HG03045 (cell line): ENCODE results near the gene SCARF2.
"Not testable (repeated sequence)": the region's sequence is repeated elsewhere in the genome, so short reads cannot be mapped to it uniquely, and the experiment has no call there.

Source experiments
- ATAC-seq: cut with Tn5 transposase; IDR thresholded peaks from one replicate; pipeline ENCODE4 v1.9.1; 2021; ENCODE audit warnings: mild to moderate bottlenecking, moderate library complexity; ENCODE audit not compliant: unreplicated experiment

The SCARF2 gene

GRCh38 chr22:20437613-20438426, at the start of gene SCARF2:
TSS of gene SCARF2 (minus strand) at chr22:20437825. CDS start at chr22:20437754, 71 bp downstream.
- no peak for ATAC-seq

GRCh38 chr22:20486229-20486628, 48.6 kb upstream of the SCARF2 start:
- no peak for ATAC-seq

GRCh38 chr22:20484948-20485683, 47.5 kb upstream of the SCARF2 start:
- ATAC-seq = no peak

DNA sequence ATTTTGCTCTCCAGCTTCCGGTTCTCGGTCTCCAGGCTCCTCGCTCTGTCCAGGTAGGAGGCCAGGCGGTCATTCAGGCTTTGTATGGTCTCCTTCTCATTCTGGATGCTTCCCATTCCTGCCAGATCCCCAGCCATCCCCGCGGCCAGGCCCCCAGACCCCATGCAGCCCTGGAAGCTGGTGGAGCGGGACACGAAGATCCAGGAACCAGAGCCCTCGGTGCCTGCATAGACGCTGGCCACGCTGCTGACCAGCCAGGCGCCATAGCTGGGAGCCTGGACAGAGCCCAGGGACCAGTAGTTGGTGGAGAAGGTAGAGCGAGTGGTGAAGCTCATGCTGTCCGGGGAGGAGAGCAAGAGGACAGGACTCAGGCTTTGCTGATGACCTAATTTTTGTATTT, 46.1 kb upstream of the SCARF2 start:
- ATAC-seq = no peak

- not testable (repeated sequence) for ATAC-seq
Observed at GRCh38 chr22:20483143-20483506, 45.5 kb upstream of the SCARF2 start.

DNA sequence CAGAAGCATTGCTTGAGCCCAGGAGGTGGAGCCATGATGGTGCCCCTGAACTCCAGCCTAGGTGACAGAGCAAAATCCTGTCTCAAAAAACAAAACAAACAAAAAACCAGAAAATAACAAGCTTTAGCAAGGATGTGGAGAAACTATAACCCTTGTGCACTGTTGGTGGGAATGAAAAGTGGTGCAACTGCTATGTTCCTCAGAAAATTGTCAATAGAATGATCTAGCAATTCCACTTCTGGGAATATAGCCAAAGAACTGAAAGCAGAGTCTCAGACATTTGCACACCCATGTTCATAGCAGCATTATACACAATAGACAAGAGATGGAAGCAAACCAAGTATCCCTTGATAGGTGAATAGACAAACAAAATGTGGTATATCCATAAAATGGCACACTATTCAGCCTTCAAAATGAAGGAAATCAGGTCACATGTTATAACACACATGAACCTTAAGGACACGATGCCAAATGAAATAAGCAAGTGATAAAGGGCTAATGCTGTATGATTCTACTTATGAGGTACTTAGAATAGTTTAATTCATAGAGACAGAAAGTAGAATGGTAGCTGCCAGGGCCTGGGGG, 42.1 kb upstream of the SCARF2 start:
- no peak for ATAC-seq

GRCh38 chr22:20478059-20478458, 40.4 kb upstream of the SCARF2 start:
- not testable (repeated sequence) for ATAC-seq

DNA sequence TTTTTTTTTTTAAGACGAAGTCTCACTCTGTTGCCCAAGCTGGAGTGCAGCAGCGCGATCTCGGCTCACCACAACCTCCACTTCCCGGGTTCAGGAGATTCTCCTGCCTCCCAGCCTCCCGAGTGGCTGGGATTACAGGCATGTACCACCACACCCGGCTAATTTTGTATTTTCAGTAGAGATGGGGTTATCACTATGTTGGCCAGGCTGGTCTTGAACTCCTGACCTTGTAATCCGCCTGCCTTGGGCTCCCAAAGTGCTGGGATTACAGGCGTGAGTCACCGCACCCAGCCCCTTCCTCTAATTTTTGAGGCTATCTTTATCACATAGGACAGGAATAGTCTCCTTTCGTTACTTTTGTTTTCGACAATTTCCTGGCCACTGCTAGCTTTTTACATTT, 37.9 kb upstream of the SCARF2 start:
- not testable (repeated sequence) for ATAC-seq

GRCh38 chr22:20475115-20475436, 37.5 kb upstream of the SCARF2 start:
- no peak for ATAC-seq

DNA sequence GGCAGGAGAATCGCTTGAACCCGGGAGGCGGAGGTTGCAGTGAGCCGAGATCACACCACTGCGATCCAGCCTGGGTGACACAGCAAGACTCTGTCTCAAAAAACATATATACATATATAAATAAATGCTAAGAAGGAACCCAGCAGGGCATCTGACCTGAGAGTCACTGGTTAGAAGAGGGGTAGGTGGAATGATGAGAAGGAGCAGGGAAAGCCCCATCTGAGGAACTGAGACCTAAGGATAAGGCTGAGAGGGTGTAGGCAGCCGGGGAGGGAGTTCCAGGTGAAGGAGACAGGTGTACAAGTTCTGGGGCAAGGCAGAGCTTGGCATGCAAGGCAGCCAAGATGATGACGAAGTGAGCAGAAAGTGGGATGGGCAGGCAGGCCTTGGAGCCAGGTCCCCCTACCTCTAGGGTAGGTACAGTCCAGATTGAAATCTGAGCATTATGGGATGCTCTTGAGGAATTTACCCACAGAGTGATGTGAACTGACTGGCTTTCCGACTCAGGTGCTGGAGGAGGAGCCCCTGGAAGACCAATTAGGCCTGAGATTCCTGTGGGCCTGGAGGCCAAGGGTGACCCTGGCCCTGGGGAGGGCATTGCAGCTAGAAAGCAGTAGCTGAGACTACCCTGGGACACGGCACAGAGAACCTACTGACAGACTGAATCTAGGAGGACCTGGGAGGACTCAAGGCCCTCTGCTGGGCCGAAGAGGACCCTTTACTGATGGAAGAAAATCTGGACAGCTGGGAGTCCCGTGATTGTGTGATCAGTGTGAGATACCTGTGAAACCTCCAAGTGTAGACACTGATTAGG, 35.2 kb upstream of the SCARF2 start:
- no peak for ATAC-seq

GRCh38 chr22:20471126-20471833, 33.7 kb upstream of the SCARF2 start:
- ATAC-seq = no peak

DNA sequence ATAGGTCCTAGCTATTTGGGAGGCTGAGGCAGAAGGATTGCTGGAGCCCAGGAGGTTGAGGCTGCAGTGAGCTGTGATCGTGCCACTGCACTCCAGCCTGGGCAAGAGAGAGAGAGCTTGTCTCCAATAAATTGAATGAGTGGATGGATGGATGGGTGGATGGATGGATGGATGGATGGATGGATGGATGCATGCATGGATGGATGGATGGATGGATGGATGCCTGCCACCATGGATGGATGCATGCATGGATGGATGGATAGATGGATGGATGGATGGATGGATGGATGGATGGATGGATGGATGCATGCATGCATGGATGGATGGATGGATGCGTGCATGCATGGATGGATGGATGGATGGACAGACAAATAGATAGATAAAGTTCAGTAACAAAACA, 32.9 kb upstream of the SCARF2 start:
- ATAC-seq = not testable (repeated sequence)

DNA sequence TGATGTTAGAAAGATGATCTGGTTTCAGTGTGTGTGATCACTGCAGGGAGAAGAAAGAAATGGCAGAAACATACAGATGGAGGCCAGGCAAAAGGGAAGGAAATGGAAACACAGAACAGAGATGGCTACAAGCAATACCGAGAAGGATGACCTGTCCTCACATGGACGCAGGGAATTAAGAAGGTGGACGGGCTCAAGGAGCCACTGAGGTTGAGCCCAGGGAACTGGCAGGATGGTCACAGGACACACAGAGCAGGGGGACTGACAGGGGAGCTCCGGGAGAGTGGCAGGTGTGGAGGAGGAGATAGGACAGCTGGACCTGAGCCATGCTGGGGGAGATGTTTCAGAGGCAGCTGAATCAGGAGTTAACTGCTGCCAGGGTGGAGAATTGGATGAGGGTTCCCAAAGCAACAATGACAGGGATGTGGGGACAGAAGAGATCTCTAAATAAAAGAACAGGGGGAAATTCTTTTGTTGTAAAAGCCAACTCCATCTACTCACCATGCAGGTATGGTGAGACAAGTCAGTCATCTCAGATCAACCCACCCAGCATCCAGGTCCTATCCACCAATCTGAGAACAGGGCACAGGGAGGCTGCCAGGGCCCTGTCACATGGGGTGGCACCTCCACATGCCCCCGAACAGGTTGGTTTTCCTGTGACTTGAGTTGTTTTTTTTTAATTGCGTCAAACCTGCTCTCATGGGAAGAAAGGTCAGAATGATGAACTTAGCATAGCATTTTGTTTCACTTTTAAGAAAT, 31.7 kb upstream of the SCARF2 start:
- ATAC-seq = no peak

- ATAC-seq = no peak
Observed at GRCh38 chr22:20466659-20467379, 29.2 kb upstream of the SCARF2 start.

GRCh38 chr22:20465759-20466077, 28.1 kb upstream of the SCARF2 start:
- ATAC-seq = no peak

- no peak for ATAC-seq
Observed at GRCh38 chr22:20464912-20465758, 27.5 kb upstream of the SCARF2 start.

- ATAC-seq = no peak
Observed at GRCh38 chr22:20464096-20464614, 26.5 kb upstream of the SCARF2 start.
